Inflammatory macrophage treated with lipopolysaccharide for 1 hour (primary cell): ENCODE data around the gene METRNL.

Source experiments
- DNase-seq, 2 donors: peaks; one replicate each; pipeline ENCODE4 v3.0.0-alpha.2; 2020 to 2022

Gene METRNL

GRCh38 chr17:83067718-83068261 is 11.6 kb upstream of the METRNL start:
- DNase-seq = no peak

GRCh38 chr17:83068641-83069570 is 10.5 kb upstream of the METRNL start:
- no peak for DNase-seq

GRCh38 chr17:83069571-83069906 is 9.9 kb upstream of the METRNL start:
- DNase-seq = no peak

- no peak for DNase-seq
Measured at GRCh38 chr17:83069931-83070742, 9.3 kb upstream of the METRNL start.

GRCh38 chr17:83070800-83071341 is 8.5 kb upstream of the METRNL start:
- DNase-seq = no peak

GRCh38 chr17:83071365-83071764 is 8.0 kb upstream of the METRNL start:
- no peak for DNase-seq

- peak; percentile 60 to 83 for DNase-seq
Measured at GRCh38 chr17:83071966-83072562, 7.3 kb upstream of the METRNL start.

GRCh38 chr17:83072600-83073358 is 6.6 kb upstream of the METRNL start:
- DNase-seq = no peak

- peak; percentile 63 to 78 for DNase-seq
Measured at GRCh38 chr17:83073389-83074063, 5.9 kb upstream of the METRNL start.

- DNase-seq = peak; percentile 34 to 74
Measured at GRCh38 chr17:83074486-83075223, 4.8 kb upstream of the METRNL start.

GRCh38 chr17:83075270-83075880 is 4.0 kb upstream of the METRNL start:
- no peak for DNase-seq

GRCh38 chr17:83076938-83077337 is 2.5 kb upstream of the METRNL start:
- no peak for DNase-seq

GRCh38 chr17:83077411-83077810 is 2.0 kb upstream of the METRNL start:
- DNase-seq = no peak

GRCh38 chr17:83077939-83078338 is 1.5 kb upstream of the METRNL start:
- DNase-seq = no peak

- no peak for DNase-seq
Measured at GRCh38 chr17:83078378-83079351, 744 bp upstream of the METRNL start.

GRCh38 chr17:83079766-83080578 is 563 bp downstream of the METRNL start:
- peak in 1 of 2 donors; percentile 16 for DNase-seq

GRCh38 chr17:83080579-83080857 is 1.1 kb downstream of the METRNL start:
- peak; percentile 41 to 46 for DNase-seq
